ENCODE measurements around the gene ELANE. TPM values are rescaled to one million over a fixed set of nuclear protein-coding genes. Genes with fewer than 3 reads are reported as not detected.

ELANE gene
- total and polyA plus RNA-seq, 9 of the 15 experiments (the other 6 are each of a cell fraction or from before 2014, with no cell fraction given): not detected

DNA sequence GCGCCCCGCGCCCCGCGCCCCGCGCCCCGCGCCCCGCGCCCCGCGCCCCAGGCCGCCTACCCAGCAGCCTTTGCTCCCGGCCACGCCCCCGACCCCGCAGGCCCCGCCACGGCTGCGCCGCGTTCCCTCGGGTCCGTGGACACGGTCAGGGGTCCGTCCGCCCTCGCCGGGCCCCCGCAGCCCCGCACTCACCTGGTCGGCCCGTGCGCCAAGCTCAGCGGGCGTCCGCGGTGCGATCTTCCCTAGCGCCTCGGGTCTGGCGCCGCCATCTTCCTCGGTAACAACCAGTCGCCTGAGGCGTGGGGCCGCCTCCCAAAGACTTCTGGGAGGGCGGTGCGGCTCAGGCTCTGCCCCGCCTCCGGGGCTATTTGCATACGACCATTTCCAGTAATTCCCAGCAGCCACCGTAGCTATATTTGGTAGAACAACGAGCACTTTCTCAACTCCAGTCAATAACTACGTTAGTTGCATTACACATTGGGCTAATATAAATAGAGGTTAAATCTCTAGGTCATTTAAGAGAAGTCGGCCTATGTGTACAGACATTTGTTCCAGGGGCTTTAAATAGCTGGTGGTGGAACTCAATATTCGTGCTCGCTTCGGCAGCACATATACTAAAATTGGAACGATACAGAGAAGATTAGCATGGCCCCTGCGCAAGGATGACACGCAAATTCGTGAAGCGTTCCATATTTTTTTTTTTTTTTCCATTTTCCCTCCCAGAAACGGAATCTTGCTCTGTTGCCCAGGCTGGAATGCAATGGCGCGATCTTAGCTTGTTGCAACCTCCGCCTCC lies 41.0 kb downstream of the ELANE start, which contains the start of the genes MED16 and RNU6-9 (continued):
- TF ChIP-seq NR4A1 (CRISPR knock-in tag; IDR thresholded peaks at IDR 0.05) (no peak), NR4A1 (tag; IDR thresholded peaks at IDR 0.05) (no peak), ZNF436 (CRISPR knock-in tag; IDR thresholded peaks at IDR 0.05) (no peak), TCF7L2 (IDR thresholded peaks at IDR 0.05; ENCODE audit: low read depth, low read length) (no peak), SP1 (CRISPR knock-in tag; IDR thresholded peaks at IDR 0.05) (peak; percentile 90), EGR1 (conservative IDR thresholded peaks at IDR 0.05) (0 out of 2 replicates have a peak, but pooled peaks have one; percentile 27), TCF7 (IDR thresholded peaks at IDR 0.05; ENCODE audit: borderline replicate concordance) (no peak), SRSF9 (IDR thresholded peaks at IDR 0.05; ENCODE audit: borderline replicate concordance, low read depth, low read length) (no peak), PPARD (CRISPR knock-in tag; IDR thresholded peaks at IDR 0.05) (no peak), ZNF143 (CRISPR knock-in tag; IDR thresholded peaks at IDR 0.05) (peak; percentile 85), HOXB6 (CRISPR knock-in tag; IDR thresholded peaks at IDR 0.05; ENCODE audit: borderline replicate concordance) (no peak), NFRKB (IDR thresholded peaks at IDR 0.05; ENCODE audit: low read depth) (peak; percentile 25; the same call in 1 of the 2 replicates)
- TF ChIP-seq, protein P1, sequence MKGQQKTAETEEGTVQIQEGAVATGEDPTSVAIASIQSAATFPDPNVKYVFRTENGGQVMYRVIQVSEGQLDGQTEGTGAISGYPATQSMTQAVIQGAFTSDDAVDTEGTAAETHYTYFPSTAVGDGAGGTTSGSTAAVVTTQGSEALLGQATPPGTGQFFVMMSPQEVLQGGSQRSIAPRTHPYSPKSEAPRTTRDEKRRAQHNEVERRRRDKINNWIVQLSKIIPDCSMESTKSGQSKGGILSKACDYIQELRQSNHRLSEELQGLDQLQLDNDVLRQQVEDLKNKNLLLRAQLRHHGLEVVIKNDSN (CRISPR knock-in tag; IDR thresholded peaks at IDR 0.05): no peak
- TF ChIP-seq, protein P2, sequence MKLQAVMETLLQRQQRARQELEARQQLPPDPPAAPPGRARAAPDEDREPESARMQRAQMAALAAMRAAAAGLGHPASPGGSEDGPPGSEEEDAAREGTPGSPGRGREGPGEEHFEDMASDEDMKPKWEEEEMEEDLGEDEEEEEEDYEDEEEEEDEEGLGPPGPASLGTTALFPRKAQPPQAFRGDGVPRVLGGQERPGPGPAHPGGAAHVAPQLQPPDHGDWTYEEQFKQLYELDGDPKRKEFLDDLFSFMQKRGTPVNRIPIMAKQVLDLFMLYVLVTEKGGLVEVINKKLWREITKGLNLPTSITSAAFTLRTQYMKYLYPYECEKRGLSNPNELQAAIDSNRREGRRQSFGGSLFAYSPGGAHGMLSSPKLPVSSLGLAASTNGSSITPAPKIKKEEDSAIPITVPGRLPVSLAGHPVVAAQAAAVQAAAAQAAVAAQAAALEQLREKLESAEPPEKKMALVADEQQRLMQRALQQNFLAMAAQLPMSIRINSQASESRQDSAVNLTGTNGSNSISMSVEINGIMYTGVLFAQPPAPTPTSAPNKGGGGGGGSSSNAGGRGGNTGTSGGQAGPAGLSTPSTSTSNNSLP (IDR thresholded peaks at IDR 0.05; ENCODE audit: borderline replicate concordance, low read depth, low read length): no peak
- TF ChIP-seq, protein P3, sequence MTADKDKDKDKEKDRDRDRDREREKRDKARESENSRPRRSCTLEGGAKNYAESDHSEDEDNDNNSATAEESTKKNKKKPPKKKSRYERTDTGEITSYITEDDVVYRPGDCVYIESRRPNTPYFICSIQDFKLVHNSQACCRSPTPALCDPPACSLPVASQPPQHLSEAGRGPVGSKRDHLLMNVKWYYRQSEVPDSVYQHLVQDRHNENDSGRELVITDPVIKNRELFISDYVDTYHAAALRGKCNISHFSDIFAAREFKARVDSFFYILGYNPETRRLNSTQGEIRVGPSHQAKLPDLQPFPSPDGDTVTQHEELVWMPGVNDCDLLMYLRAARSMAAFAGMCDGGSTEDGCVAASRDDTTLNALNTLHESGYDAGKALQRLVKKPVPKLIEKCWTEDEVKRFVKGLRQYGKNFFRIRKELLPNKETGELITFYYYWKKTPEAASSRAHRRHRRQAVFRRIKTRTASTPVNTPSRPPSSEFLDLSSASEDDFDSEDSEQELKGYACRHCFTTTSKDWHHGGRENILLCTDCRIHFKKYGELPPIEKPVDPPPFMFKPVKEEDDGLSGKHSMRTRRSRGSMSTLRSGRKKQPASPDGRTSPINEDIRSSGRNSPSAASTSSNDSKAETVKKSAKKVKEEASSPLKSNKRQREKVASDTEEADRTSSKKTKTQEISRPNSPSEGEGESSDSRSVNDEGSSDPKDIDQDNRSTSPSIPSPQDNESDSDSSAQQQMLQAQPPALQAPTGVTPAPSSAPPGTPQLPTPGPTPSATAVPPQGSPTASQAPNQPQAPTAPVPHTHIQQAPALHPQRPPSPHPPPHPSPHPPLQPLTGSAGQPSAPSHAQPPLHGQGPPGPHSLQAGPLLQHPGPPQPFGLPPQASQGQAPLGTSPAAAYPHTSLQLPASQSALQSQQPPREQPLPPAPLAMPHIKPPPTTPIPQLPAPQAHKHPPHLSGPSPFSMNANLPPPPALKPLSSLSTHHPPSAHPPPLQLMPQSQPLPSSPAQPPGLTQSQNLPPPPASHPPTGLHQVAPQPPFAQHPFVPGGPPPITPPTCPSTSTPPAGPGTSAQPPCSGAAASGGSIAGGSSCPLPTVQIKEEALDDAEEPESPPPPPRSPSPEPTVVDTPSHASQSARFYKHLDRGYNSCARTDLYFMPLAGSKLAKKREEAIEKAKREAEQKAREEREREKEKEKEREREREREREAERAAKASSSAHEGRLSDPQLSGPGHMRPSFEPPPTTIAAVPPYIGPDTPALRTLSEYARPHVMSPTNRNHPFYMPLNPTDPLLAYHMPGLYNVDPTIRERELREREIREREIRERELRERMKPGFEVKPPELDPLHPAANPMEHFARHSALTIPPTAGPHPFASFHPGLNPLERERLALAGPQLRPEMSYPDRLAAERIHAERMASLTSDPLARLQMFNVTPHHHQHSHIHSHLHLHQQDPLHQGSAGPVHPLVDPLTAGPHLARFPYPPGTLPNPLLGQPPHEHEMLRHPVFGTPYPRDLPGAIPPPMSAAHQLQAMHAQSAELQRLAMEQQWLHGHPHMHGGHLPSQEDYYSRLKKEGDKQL (CRISPR knock-in tag; IDR thresholded peaks at IDR 0.05; ENCODE audit: borderline replicate concordance): no peak
- TF ChIP-seq, protein P4, sequence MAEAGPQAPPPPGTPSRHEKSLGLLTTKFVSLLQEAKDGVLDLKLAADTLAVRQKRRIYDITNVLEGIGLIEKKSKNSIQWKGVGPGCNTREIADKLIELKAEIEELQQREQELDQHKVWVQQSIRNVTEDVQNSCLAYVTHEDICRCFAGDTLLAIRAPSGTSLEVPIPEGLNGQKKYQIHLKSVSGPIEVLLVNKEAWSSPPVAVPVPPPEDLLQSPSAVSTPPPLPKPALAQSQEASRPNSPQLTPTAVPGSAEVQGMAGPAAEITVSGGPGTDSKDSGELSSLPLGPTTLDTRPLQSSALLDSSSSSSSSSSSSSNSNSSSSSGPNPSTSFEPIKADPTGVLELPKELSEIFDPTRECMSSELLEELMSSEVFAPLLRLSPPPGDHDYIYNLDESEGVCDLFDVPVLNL (CRISPR knock-in tag; IDR thresholded peaks at IDR 0.05; ENCODE audit: low read depth): no peak
- TF ChIP-seq, protein P5, sequence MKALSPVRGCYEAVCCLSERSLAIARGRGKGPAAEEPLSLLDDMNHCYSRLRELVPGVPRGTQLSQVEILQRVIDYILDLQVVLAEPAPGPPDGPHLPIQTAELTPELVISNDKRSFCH (CRISPR knock-in tag; IDR thresholded peaks at IDR 0.05): no peak
- TF ChIP-seq, protein P5 (tag; IDR thresholded peaks at IDR 0.05): no peak
